ACC112 (cell line): ENCODE results near the gene RAPGEF1.

Source experiments
- H2AFZ ChIP-seq: fragments of 200-600 bp; sonication (generic); one replicate; pipeline ENCODE4 v1.6.0; 2017; ENCODE audit warnings: antibody characterized with exemption, low read length; ENCODE audit not compliant: unreplicated experiment
- H3K27ac ChIP-seq: fragments of 200-600 bp; sonication (generic); 2 replicates; pipeline ENCODE4 v1.5.1; 2014; ENCODE audit warnings: low read depth, mild to moderate bottlenecking, antibody characterized with exemption, low read length, moderate library complexity
- H3K27me3 ChIP-seq: fragments of 200-600 bp; sonication (generic); 2 replicates; pipeline ENCODE4 v1.6.1; 2014; ENCODE audit warnings: mild to moderate bottlenecking, antibody characterized with exemption, low read length, moderate library complexity, mixed read lengths; ENCODE audit not compliant: insufficient read depth
- H3K36me3 ChIP-seq: fragments of 200-600 bp; sonication (generic); 2 replicates; pipeline ENCODE4 v1.6.1; 2016; ENCODE audit warnings: mild to moderate bottlenecking, antibody characterized with exemption, low read length, moderate library complexity, mixed read lengths; ENCODE audit not compliant: insufficient read depth
- H3K4me1 ChIP-seq: fragments of 200-600 bp; sonication (generic); one replicate; pipeline ENCODE4 v1.6.1; 2016; ENCODE audit warnings: low read length, mixed read lengths; ENCODE audit not compliant: insufficient read depth, unreplicated experiment, control insufficient read depth
- H3K4me3 ChIP-seq: fragments of 200-600 bp; sonication (generic); 2 replicates; pipeline ENCODE4 v1.5.1; 2014; ENCODE audit warnings: mild to moderate bottlenecking, low read depth, low read length
- H3K79me2 ChIP-seq: fragments of 200-600 bp; sonication (generic); one replicate; pipeline ENCODE4 v1.6.0; 2016; ENCODE audit warnings: low read length; ENCODE audit not compliant: control insufficient read depth, unreplicated experiment, insufficient read depth

The RAPGEF1 gene

DNA sequence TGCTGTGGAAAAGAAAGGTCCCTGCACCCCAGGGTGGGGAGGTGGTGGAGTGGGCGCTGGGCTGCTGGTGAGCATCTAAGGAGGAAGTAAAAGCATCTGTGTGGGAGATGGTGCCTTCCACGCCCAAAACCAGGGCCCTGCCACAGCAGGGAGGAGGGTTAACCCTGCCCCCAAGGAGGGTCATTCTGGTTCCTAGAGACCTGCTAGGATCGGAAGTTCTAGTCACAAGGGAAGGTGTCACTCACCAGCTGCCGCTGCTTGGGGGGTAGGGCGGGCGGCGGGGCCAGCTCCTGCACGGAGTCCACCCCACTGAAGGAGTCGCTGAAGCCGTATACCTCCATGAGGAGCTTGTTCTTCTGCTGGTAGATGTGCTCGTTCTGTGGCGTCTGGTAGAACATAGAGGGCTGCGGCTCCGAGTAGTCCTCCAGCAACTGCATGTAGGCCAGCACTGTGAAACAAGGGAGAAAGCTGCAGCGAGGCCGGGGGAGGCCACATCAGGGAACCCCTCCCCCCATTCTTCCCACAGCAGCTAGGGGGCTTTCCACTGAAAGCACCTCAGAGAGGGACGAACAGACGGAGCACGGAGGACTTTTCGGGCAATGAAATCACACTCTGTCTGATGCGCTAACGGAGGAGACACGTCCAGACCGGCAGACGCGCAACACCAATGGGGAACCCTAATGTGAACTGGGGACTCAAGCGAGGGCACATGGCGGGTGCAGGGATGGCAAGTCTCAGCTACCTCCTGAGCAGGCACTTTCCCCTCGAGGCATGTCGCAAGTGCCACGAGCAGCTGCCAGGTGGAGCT lies 118.1 kb downstream of the RAPGEF1 start:
- no peaks in the 10 kb centered on the region for H3K79me2 ChIP-seq
- no peak overlapping the region for H3K4me3 ChIP-seq
- H3K27ac ChIP-seq = no peak overlapping the region
- no peak overlapping the region for H2AFZ ChIP-seq
- peaks cover 12% of the 10 kb centered on the region for H3K4me1 ChIP-seq
- no peaks in the 10 kb centered on the region for H3K27me3 ChIP-seq
- no peaks in the 10 kb centered on the region; the same call in 1 of the 2 replicates for H3K36me3 ChIP-seq

DNA sequence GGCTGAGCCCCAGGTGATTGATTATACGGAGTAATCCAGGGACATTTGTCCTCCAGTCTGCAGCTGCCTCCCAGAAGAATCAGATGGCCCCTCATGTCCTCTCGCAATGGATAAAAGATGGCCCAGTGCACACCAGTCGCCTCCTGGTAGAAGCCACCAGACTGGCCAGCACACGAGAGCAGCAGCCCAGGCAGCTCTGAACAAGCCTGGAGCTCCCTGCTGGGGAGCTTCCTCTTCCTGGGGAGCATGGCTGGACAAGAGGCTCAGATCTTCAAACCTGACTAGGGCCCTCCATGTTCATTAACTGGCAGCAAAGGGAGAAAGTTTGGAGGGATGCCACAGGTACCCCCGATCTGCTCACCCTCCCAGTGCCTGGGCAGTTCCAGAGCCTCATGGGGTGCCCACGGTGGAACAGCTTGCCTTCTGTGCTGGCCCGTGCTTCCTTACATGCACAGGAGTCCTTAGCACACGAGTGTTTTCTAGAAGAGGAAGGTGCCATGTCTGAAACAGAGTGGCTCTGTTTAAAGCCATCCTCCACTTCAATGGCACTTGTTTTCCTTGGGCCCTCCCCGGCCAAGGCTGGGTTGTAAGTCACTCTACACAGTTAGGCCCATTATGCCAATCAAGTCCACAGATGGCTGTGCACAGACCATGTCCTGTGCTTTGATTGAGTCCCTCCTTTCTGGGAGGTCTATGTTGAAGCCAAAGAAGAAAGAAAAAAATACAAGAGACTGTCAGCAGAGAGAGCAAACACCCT lies 118.9 kb downstream of the RAPGEF1 start:
- peaks cover 12% of the 10 kb centered on the region for H3K4me1 ChIP-seq
- H3K36me3 ChIP-seq = no peaks in the 10 kb centered on the region; the same call in 1 of the 2 replicates
- no peak overlapping the region for H3K27ac ChIP-seq
- H3K27me3 ChIP-seq = no peaks in the 10 kb centered on the region
- no peak overlapping the region for H2AFZ ChIP-seq
- H3K4me3 ChIP-seq = no peak overlapping the region
- no peaks in the 10 kb centered on the region for H3K79me2 ChIP-seq

DNA sequence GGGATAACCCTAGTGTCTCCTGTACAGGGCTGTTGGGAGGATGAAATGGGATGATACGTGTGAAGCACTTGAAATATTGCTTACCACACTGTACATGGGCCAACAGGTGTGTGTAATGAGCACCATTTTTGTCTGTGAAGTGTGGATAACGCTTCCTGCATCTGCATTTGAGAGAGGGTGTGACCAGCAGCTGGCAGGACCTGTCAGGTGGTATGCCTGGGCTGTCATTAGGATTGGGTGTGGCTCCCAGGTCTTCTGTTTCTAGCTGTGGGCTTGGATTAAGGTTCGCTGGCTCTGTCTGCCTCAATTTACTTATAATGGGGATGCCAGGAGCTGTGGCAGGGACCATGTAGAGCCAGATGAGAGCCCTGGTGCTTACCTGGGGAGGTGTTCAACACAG lies 120.2 kb downstream of the RAPGEF1 start:
- no peak overlapping the region for H3K27ac ChIP-seq

DNA sequence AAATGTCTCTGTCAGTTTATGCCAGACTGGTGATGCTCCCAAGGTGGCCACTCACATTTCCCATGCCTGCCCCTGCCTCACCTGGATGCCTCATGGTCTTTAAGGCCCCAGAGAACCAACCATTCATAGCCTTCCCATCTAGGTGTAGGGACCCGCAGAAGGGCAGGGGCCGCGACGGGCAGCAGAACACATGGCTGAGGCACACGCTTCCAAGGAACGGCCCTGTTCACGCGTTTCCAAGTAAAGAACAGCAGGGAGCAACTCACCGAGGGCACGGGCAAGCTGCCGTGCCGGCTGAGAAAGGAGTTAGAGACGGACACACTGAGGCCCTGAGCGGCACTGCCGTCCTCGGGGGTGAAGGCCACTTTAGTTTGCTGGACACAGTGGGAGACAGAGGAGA lies 121.1 kb downstream of the RAPGEF1 start:
- H2AFZ ChIP-seq = no peak overlapping the region
- no peaks in the 10 kb centered on the region for H3K79me2 ChIP-seq
- H3K4me1 ChIP-seq = peaks cover 12% of the 10 kb centered on the region
- no peaks in the 10 kb centered on the region for H3K27me3 ChIP-seq
- H3K4me3 ChIP-seq = no peak overlapping the region
- H3K27ac ChIP-seq = no peak overlapping the region
- H3K36me3 ChIP-seq = no peaks in the 10 kb centered on the region; the same call in 1 of the 2 replicates

More for the DNA sequence above, 120.2 kb downstream of the RAPGEF1 start:
- Histone ChIP-seq H3K4me1 (peaks cover 12% of the 10 kb centered on the region), H3K4me3 (no peak overlapping the region), H3K36me3 (no peaks in the 10 kb centered on the region; the same call in 1 of the 2 replicates), H3K27me3 (no peaks in the 10 kb centered on the region), H3K79me2 (no peaks in the 10 kb centered on the region), H2AFZ (no peak overlapping the region)

DNA sequence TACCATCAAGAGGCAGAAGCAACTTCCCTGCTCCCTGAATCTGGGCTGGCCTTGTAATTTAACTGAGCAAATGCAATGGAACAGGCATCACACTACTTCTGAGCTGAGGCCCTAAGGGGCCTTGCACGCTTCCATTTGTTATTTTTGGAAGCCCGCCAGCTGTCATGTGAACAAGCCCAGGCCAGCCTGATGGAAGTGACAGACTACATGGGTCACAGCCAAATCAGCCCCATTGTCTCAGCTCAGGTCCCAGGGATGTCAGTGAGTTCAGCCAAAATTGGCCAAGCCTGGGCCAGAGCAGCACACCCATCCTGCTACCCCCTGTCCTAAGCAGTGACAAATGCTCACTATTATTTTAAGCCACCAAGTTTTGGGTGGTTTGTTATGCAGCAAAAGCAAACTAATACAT lies 121.8 kb downstream of the RAPGEF1 start:
- Histone ChIP-seq H3K79me2 (no peaks in the 10 kb centered on the region), H2AFZ (no peak overlapping the region), H3K27me3 (no peaks in the 10 kb centered on the region), H3K4me3 (no peak overlapping the region), H3K4me1 (peaks cover 12% of the 10 kb centered on the region), H3K36me3 (no peaks in the 10 kb centered on the region; the same call in 1 of the 2 replicates), H3K27ac (no peak overlapping the region)

DNA sequence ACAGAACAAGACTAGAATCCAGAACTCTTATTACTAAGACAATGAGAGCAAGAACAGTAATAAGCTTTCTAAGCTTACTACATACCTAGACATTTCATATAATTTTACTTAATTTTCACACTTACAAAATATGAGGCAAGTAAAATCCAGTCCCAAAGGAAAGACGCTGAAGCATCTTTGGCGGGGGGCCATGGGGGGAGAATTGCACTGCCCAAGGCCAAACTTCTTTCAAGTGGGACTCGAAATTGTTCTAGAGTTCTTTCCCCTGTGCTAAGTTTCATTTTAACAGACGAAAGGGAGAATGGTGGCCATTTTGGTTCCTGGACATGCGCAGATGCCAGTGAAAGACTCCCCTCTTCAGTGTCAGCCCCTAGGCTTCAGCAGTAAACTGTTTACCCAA lies 122.3 kb downstream of the RAPGEF1 start:
- no peaks in the 10 kb centered on the region for H3K27me3 ChIP-seq
- no peak overlapping the region for H3K4me3 ChIP-seq
- no peaks in the 10 kb centered on the region for H3K79me2 ChIP-seq
- H3K36me3 ChIP-seq = no peaks in the 10 kb centered on the region; the same call in 1 of the 2 replicates
- no peak overlapping the region for H2AFZ ChIP-seq
- peaks cover 12% of the 10 kb centered on the region for H3K4me1 ChIP-seq
- H3K27ac ChIP-seq = no peak overlapping the region

DNA sequence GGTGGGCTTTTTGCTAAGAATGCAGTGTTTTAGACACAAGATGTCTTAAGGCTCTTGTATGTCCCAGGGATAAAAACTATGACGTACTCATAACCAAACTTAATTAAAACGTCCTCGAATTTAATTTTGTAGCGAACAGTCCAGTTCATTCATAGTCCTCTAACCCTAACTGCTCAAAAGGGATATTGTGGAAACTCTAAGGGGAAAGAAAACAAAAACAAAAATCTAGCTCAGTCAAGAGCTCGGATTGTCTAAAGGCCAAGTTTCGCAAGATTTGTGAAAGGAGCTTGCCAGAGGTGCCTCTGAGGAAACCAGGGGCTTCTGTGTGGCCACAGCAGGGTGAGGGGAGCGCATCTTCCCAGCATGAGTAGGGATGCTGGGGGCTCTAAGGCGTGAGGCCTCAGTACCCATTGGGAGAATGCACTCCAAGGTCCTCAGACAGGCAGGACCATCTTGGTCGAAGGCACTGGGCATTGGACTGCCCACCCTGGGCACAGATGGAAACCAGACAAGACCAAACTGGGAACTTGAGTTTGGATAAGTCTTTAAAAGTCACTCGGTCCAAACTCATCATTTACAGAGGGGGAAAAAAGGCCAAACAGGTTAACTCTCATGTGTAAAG lies 122.8 kb downstream of the RAPGEF1 start:
- no peak overlapping the region for H3K27ac ChIP-seq
- H3K4me1 ChIP-seq = peaks cover 12% of the 10 kb centered on the region
- no peaks in the 10 kb centered on the region; the same call in 1 of the 2 replicates for H3K36me3 ChIP-seq
- H3K79me2 ChIP-seq = no peaks in the 10 kb centered on the region
- no peak overlapping the region for H3K4me3 ChIP-seq
- no peaks in the 10 kb centered on the region for H3K27me3 ChIP-seq
- H2AFZ ChIP-seq = no peak overlapping the region

DNA sequence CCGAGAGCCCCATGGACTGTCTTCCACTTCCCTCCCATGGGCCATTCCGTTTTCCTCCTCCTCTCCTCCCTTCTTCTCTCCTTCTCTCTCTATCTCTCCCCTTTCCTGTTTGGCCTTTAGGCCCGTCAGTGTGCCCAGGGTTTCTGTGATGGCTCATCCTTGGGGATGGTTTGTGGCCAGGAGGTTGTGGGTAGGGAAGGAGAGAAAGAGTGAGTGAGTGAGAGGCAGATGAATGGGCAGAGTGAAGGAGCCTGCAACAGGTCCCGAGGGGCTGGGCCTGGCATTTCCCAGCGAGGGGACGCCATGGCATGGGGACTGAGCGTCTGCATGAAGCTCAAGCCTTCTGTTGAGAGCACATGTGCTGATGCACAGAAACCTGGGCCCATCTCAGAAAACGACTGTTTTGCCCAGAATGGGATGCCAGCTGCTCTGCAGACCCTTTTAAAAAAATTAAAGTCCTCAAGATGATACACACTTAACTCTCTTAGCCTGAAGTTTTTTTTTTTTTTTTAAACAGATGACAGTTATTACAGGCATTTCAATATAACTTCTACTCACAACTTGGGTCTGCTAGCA lies 125.4 kb downstream of the RAPGEF1 start:
- H2AFZ ChIP-seq = no peak overlapping the region
- H3K79me2 ChIP-seq = no peaks in the 10 kb centered on the region
- no peak overlapping the region for H3K4me3 ChIP-seq
- no peaks in the 10 kb centered on the region for H3K27me3 ChIP-seq
- no peak overlapping the region for H3K27ac ChIP-seq
- H3K4me1 ChIP-seq = peaks cover 21% of the 10 kb centered on the region
- no peaks in the 10 kb centered on the region; the same call in 1 of the 2 replicates for H3K36me3 ChIP-seq

DNA sequence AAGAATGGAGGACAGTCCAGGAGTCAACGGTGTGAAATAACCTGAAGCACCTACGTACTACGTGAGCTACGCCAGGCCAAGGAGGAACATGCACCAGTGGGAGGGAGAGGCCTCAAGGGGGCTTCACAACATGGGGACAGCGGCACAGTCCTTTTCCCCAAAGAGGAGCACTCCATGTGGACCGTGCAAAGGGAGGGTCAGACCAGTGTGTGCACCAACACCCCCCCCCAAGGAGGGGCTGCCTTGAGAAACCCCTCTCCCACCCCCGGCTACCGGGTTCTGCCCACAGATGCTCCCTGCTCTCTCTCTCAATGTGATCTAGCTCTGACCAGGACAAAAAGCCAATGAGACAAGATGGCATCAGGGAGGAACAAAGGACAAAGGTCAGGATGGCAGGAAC lies 126.0 kb downstream of the RAPGEF1 start:
- H3K4me1 ChIP-seq = peaks cover 26% of the 10 kb centered on the region
- H3K4me3 ChIP-seq = no peak overlapping the region
- no peaks in the 10 kb centered on the region; the same call in 1 of the 2 replicates for H3K36me3 ChIP-seq
- H3K27ac ChIP-seq = no peak overlapping the region
- H3K79me2 ChIP-seq = no peaks in the 10 kb centered on the region
- H2AFZ ChIP-seq = no peak overlapping the region
- H3K27me3 ChIP-seq = no peaks in the 10 kb centered on the region

DNA sequence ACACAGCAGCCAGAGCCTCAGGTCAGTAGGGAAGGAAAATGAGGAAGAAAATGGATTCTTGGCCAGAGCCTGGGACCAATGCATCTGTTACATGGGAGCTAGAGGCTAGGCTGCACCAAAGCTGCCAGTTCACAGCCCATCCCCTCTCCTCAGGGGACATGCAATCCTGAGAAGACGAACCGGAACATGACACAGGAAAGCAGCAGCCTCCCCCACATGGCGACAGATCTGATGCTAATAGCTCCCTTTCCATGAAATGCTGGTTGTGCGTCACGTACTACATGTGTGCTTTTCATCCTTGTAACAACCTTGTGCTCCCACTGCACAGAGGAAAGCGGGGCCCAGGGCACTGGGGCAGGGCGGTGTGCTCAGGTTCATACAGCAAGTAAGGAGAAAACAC lies 127.0 kb downstream of the RAPGEF1 start:
- Histone ChIP-seq H3K4me1 (peaks cover 31% of the 10 kb centered on the region), H3K4me3 (no peak overlapping the region), H3K27ac (no peak overlapping the region), H3K79me2 (no peaks in the 10 kb centered on the region), H3K36me3 (no peaks in the 10 kb centered on the region; the same call in 1 of the 2 replicates), H3K27me3 (no peaks in the 10 kb centered on the region), H2AFZ (no peak overlapping the region)
